ENCODE data around the gene KICS2. TPM values are rescaled to one million over a fixed set of nuclear protein-coding genes. Genes with fewer than 3 reads are reported as not detected.
A peak's percentile ranks its signal among the peaks of the same experiment; 100 is the strongest.

The KICS2 gene
- total RNA-seq, 1 experiment from 2014 or later, result 1.9 TPM

GRCh38 chr12:64181430-64182291 is 40.4 kb downstream of the KICS2 start:
- in situ Hi-C loops (cut with HindIII; ENCODE audit: low sequenced_read_pairs), result no loop called here
- peak; percentile 60 for DNase-seq (ENCODE audit: low spot score)

GRCh38 chr12:64180951-64181350 is 41.1 kb downstream of the KICS2 start:
- in situ Hi-C loops (cut with HindIII; ENCODE audit: low sequenced_read_pairs), result no loop called here

GRCh38 chr12:64178122-64178521 is 44.0 kb downstream of the KICS2 start:
- no peak for DNase-seq (ENCODE audit: low spot score)
- in situ Hi-C loops (cut with HindIII; ENCODE audit: low sequenced_read_pairs), result no loop called here

More at GRCh38 chr12:64180951-64181350, 41.1 kb downstream of the KICS2 start:
- DNase-seq (ENCODE audit: low spot score), result no peak

- in situ Hi-C loops (cut with HindIII; ENCODE audit: low sequenced_read_pairs), result no loop called here
- DNase-seq (ENCODE audit: low spot score), result no peak
These were observed 45.1 kb downstream of the KICS2 start for GRCh38 chr12:64177001-64177400.

GRCh38 chr12:64175254-64175945 is 46.7 kb downstream of the KICS2 start:
- in situ Hi-C loops (cut with HindIII; ENCODE audit: low sequenced_read_pairs), result no loop called here
- DNase-seq (ENCODE audit: low spot score), result no peak

- in situ Hi-C loops (cut with HindIII; ENCODE audit: low sequenced_read_pairs), result no loop called here
- no peak for DNase-seq (ENCODE audit: low spot score)
These were observed 48.6 kb downstream of the KICS2 start for GRCh38 chr12:64173456-64173855.

Other genes starting within 250 kb of the KICS2 start
- gene C12orf56, start 168.5 kb upstream of the KICS2 start, total RNA-seq (2014; rRNA removed; shearing (Covaris generic)), result not detected in 2 replicates
- 50.5 and 69.4 TPM in 2 replicates for gene XPOT, start 182.1 kb upstream of the KICS2 start, total RNA-seq (2014; rRNA removed; shearing (Covaris generic))
- gene TBK1, start 229.8 kb upstream of the KICS2 start, total RNA-seq (2014; rRNA removed; shearing (Covaris generic)), result 26.2 and 28.6 TPM in 2 replicates